SK-N-SH (cell line): Measurements from ENCODE around the gene GPATCH4. TPM values are rescaled to one million over a fixed set of nuclear protein-coding genes. Genes with fewer than 3 reads are reported as not detected.

Experiments
- CTCF ChIA-PET: fragments of 300-600, 350-600 bp; formaldehyde crosslinking; extraction: SDS; loops from one replicate; lab custom pipeline; 2021; lab: Yijun Ruan, JAX
- POLR2A ChIA-PET: fragments of 350-600 bp; sonication (Branson Sonifier 250); formaldehyde crosslinking; extraction: SDS; loops from one replicate; lab custom pipeline; 2020; ENCODE audit warnings: antibody characterized with exemption, inconsistent platforms; lab: Yijun Ruan, JAX
- DNase-seq: peaks from one replicate; pipeline ENCODE4 v3.0.0; 2012
- H2AFZ ChIP-seq: fragments of 200-600 bp; sonication (generic); 2 replicates; pipeline ENCODE4 v1.8.1; 2016; ENCODE audit warnings: antibody characterized with exemption, mild to moderate bottlenecking, low read depth
- H3F3A ChIP-seq: fragments of 200-600 bp; sonication (generic); replicated peaks from 2 replicates; pipeline ENCODE3; 2016; ENCODE audit warnings: antibody characterized with exemption, mild to moderate bottlenecking; ENCODE audit not compliant: insufficient read depth
- H3K27ac ChIP-seq, 2 experiments: fragments of 200-500 bp in 1 of 2; fragments of 200-600 bp in 1 of 2; sonication (Bioruptor generic) in 1 of 2; sonication (generic), shearing (Covaris generic) in 1 of 2; 2 replicates each; pipeline versions ENCODE4 v1.5.1 to v1.6.1; 2014 to 2016; ENCODE audit warnings: low read depth in 2 of 2, inconsistent platforms in 1 of 2, low read length in 1 of 2, mild to moderate bottlenecking in 1 of 2, mixed read lengths in 1 of 2
- H3K27me3 ChIP-seq: fragments of 200-600 bp; sonication (generic), shearing (Covaris generic); 2 replicates; pipeline ENCODE4 v1.6.1; 2016; ENCODE audit warnings: mixed run types; ENCODE audit not compliant: insufficient read depth
- H3K36me3 ChIP-seq, 2 experiments: fragments of 200-500 bp in 1 of 2; fragments of 200-600 bp in 1 of 2; sonication (Bioruptor generic) in 1 of 2; sonication (generic) in 1 of 2; replicated peaks in 1 of 2; 2 replicates each; pipeline versions ENCODE3 to v1.5.1; 2014 to 2016; ENCODE audit warnings: low read length in 1 of 2, mild to moderate bottlenecking in 1 of 2; ENCODE audit not compliant: insufficient read depth in 2 of 2, control insufficient read depth in 1 of 2
- H3K4me1 ChIP-seq, 2 experiments: fragments of 200-500 bp in 1 of 2; fragments of 200-600 bp in 1 of 2; sonication (Bioruptor generic) in 1 of 2; sonication (generic), shearing (Covaris generic) in 1 of 2; 2 replicates each; pipeline versions ENCODE4 v1.5.1 to v1.6.1; 2014 to 2016; ENCODE audit warnings: low read depth in 1 of 2, low read length in 1 of 2, mixed run types in 1 of 2; ENCODE audit not compliant: insufficient read depth in 2 of 2, control insufficient read depth in 1 of 2
- H3K4me2 ChIP-seq: fragments of 200-600 bp; sonication (generic), shearing (Covaris generic); 2 replicates; pipeline ENCODE4 v1.6.1; 2017; ENCODE audit warnings: mixed run types
- H3K4me3 ChIP-seq, 2 experiments: fragments of 200-500 bp in 1 of 2; fragments of 200-600 bp in 1 of 2; sonication (Bioruptor generic) in 1 of 2; sonication (generic), shearing (Covaris generic) in 1 of 2; 2 replicates each; pipeline versions ENCODE4 v1.5.1 to v1.8.1; 2014 to 2016; ENCODE audit warnings: low read depth in 2 of 2, inconsistent platforms in 1 of 2, low read length in 1 of 2, mild to moderate bottlenecking in 1 of 2, mixed read lengths in 1 of 2, moderate library complexity in 1 of 2
- H3K79me2 ChIP-seq: fragments of 200-600 bp; sonication (generic); 2 replicates; pipeline ENCODE4 v1.8.1; 2017; ENCODE audit warnings: mild to moderate bottlenecking; ENCODE audit not compliant: insufficient read depth
- H3K9ac ChIP-seq: fragments of 200-600 bp; sonication (generic); 2 replicates; pipeline ENCODE4 v1.6.1; 2017; ENCODE audit warnings: mixed run types
- H3K9me2 ChIP-seq: fragments of 200-600 bp; sonication (generic); 2 replicates; pipeline ENCODE4 v1.6.1; 2017; ENCODE audit warnings: mixed run types
- H3K9me3 ChIP-seq: fragments of 200-600 bp; sonication (generic); 2 replicates; pipeline ENCODE4 v1.6.1; 2017; ENCODE audit warnings: mixed run types, mild to moderate bottlenecking, moderate library complexity
- H4K20me1 ChIP-seq: fragments of 200-600 bp; sonication (generic); 2 replicates; pipeline ENCODE4 v1.6.1; 2017; ENCODE audit warnings: mild to moderate bottlenecking, mixed run types; ENCODE audit not compliant: insufficient read depth
- ELF1 ChIP-seq: IDR thresholded peaks from 2 replicates; pipeline ENCODE4 v1.4.0; 2012
- PBX3 ChIP-seq: IDR thresholded peaks from 2 replicates; pipeline ENCODE4; 2012
- REST ChIP-seq: IDR thresholded peaks from 2 replicates; pipeline ENCODE4 v1.6.1; 2012; ENCODE audit warnings: mild to moderate bottlenecking, low read depth, low read length, moderate library complexity
- WGBS: methylation state at CpG from one replicate; pipeline ENCODE4 v1.1.6; 2017; ENCODE audit warnings: low lambda C conversion rate; 5-methylcytosine and 5-hydroxymethylcytosine counted together
- polyA plus RNA-seq, 3 experiments: library from polyadenylated mRNA; depleted of rRNA; stranded (reverse); fragments of >200 nt; gene quantifications; 2 replicates each; pipeline ENCODE4 v1.2.3, GENCODE V29; 2012

Gene GPATCH4
- polyA plus RNA-seq, 1 of the 3 experiments (the other 2 are of a cell fraction): 36.6 TPM

- H3F3A ChIP-seq: peaks cover 5% of the 10 kb centered on the region
- H3K79me2 ChIP-seq: no peaks in the 10 kb centered on the region
- H3K9me2 ChIP-seq: no peaks in the 10 kb centered on the region
- no peaks in the 10 kb centered on the region for H3K36me3 ChIP-seq
- no peaks in the 10 kb centered on the region for H3K9me3 ChIP-seq
- H3K27ac ChIP-seq: no peak overlapping the region
- CTCF ChIA-PET: interaction anchor here (0.8 to 17.8 kb wide), 9 partner anchors 15 to 284 kb away, joined by 3 to 252 read pairs (median 6); partner anchors contain the start of genes HAPLN2 and NES
- H2AFZ ChIP-seq: no peak overlapping the region
- TF ChIP-seq PBX3: no peak
- no peaks in the 10 kb centered on the region for H4K20me1 ChIP-seq
- peaks cover 0 to 30% of the 10 kb centered on the region in 2 experiments; a peak in 1 of 4 replicates for H3K4me1 ChIP-seq
- H3K27me3 ChIP-seq: peaks cover 22% of the 10 kb centered on the region
- POLR2A ChIA-PET: interaction anchor here (1.0 kb wide), 1 partner anchor 143 kb away, joined by 3 read pairs; the partner anchor contains the start of gene MEF2D
- no peak overlapping the region for H3K4me2 ChIP-seq
- no peak overlapping the region for H3K9ac ChIP-seq
- no peak overlapping the region for H3K4me3 ChIP-seq
- no peak for DNase-seq
- WGBS: 81% methylated on average over 6 of the region's 7 CpGs
Observed at GRCh38 chr1:156643049-156643777, 41.9 kb upstream of the GPATCH4 start.

GRCh38 chr1:156642265-156643048 is 41.2 kb upstream of the GPATCH4 start:
- Histone ChIP-seq H3K9me2 (no peaks in the 10 kb centered on the region), H4K20me1 (no peaks in the 10 kb centered on the region), H3K36me3 (no peaks in the 10 kb centered on the region), H3K27ac (no peak overlapping the region), H3K79me2 (no peaks in the 10 kb centered on the region), H3K9ac (no peak overlapping the region), H3K9me3 (no peaks in the 10 kb centered on the region), H3K4me3 (peak overlapping the region; percentile 39 to 46; a peak in 3 of 4 replicates), H3K4me1 (peaks cover 0 to 34% of the 10 kb centered on the region in 2 experiments; a peak in 1 of 4 replicates), H3K27me3 (peaks cover 29% of the 10 kb centered on the region), H3K4me2 (peak overlapping the region; percentile 77; the same call in 1 of the 2 replicates), H2AFZ (no peak overlapping the region), H3F3A (peaks cover 5% of the 10 kb centered on the region)
- 68% methylated on average over 25 of the region's 40 CpGs for WGBS
- TF ChIP-seq ELF1: no peak
- 0 out of 2 replicates have a peak, but pooled peaks have one; percentile 42 for TF ChIP-seq REST
- peak; percentile 80 for DNase-seq
- ChIA-PET POLR2A (no interaction called here), CTCF (interaction anchor here (1.0 to 17.8 kb wide), 13 partner anchors 15 to 285 kb away, joined by 3 to 252 read pairs (median 6); partner anchors contain the start of genes HAPLN2 and NES)
